ENCODE data around the gene MYRFL. TPM values are rescaled to one million over a fixed set of nuclear protein-coding genes. Genes with fewer than 3 reads are reported as not detected.

MYRFL gene
- total and polyA plus RNA-seq, 11 donors: 0.13 to 0.96 (median 0.44) TPM; not detected in 2

- Histone ChIP-seq H3K4me1 (peaks cover 0 to 26% (median 10%) of the 10 kb centered on the region in 12 donors), H3K9me3 (no peaks in the 10 kb centered on the region), H3K27ac (no peak overlapping the region), H3K27me3 (no peaks in the 10 kb centered on the region), H3K4me3 (no peak overlapping the region), H3K36me3 (no peaks in the 10 kb centered on the region)
- no peak for DNase-seq
- no peak for ATAC-seq
- TF ChIP-seq POLR2A (IDR thresholded peaks at IDR 0.05) (no peak), CTCF (IDR thresholded peaks at IDR 0.05) (no peak)
- WGBS, 4 donors: 78 to 98% (median 91%) methylated on average over 3 of the region's 3 CpGs
- intact Hi-C loops (cut with DNase I): loop anchor here in 1 of 10 donors (5.0 kb wide), 1 partner anchor 84 kb away; no protein-coding TSS in a partner anchor
Measured at GRCh38 chr12:69986114-69986513, 161.1 kb downstream of the MYRFL start.

- peak; percentile 55 to 92 (median 86) for ATAC-seq
- intact Hi-C loops (cut with DNase I): loop anchor here in 1 of 10 donors (5.0 kb wide), 1 partner anchor 85 kb away; no protein-coding TSS in a partner anchor
- no peak for TF ChIP-seq POLR2A (IDR thresholded peaks at IDR 0.05)
- H3K9me3 ChIP-seq: no peaks in the 10 kb centered on the region
- no peak for DNase-seq
- H3K27me3 ChIP-seq: no peaks in the 10 kb centered on the region
- peaks cover 0 to 24% (median 10%) of the 10 kb centered on the region in 12 donors for H3K4me1 ChIP-seq
- H3K4me3 ChIP-seq: peak overlapping the region in 1 of 12 donors; percentile 9
- peak overlapping the region in 10 of 12 donors; percentile 48 to 78 (median 64) for H3K27ac ChIP-seq
- H3K36me3 ChIP-seq: no peaks in the 10 kb centered on the region
- WGBS, 4 donors: 13 to 23% (median 16%) methylated on average over 2 of the region's 2 CpGs
Measured at GRCh38 chr12:69987579-69988091, 162.6 kb downstream of the MYRFL start.

DNA sequence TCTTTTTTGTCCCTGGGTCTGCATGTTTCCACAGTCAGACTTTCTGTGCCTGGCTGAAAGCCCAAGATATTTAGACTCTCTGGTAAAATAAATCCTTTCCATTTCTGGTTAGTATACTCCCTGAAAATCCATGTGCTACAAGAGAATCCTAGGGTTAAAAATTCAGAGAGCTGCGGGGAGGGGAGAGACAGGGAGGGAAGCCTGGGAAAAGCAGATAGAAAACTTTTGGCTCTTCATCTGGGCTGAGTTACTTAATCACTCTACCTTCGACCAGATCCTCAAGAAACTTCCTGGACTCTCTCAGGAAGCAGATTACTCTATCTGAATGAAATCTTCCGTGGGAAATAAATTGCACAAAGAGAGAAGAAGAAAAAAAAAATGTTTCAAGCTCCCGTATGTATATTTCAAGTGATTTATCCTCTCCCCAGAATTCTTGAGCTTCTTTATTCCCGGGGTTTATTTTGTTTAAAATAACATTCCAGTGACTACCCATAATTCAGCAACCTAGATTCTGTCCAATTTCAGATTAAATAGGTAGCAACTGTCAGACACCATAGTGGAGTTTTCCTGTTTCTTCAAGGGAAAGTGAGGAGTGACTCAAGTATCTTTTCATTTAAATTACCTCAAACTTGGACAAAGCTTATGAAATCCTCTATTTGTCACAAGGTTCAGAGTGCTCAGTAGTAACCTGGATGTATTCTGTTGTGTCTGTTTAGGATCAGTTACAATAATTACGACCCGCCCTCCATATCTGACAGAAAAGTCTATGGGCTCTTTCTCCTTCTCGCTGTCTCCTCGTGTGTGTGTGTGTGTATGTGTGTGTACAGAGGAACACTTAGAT lies 163.7 kb downstream of the MYRFL start:
- H3K9me3 ChIP-seq: peaks cover 0 to 10% (median 0%) of the 10 kb centered on the region in 12 donors
- intact Hi-C loops (cut with DNase I): loop anchor here in 1 of 10 donors (5.0 kb wide), 1 partner anchor 86 kb away; no protein-coding TSS in a partner anchor
- no peaks in the 10 kb centered on the region for H3K36me3 ChIP-seq
- no peaks in the 10 kb centered on the region for H3K27me3 ChIP-seq
- TF ChIP-seq POLR2A (IDR thresholded peaks at IDR 0.05) (no peak), CTCF (IDR thresholded peaks at IDR 0.05) (no peak)
- peaks cover 0 to 21% (median 10%) of the 10 kb centered on the region in 12 donors for H3K4me1 ChIP-seq
- H3K4me3 ChIP-seq: peak overlapping the region in 3 of 12 donors; percentile 3 to 18 (median 9)
- H3K27ac ChIP-seq: peak overlapping the region in 11 of 12 donors; percentile 46 to 78 (median 64)
- ATAC-seq: peak in 3 of 4 donors; percentile 63 to 84 (median 78)
- 45 to 50% (median 47%) methylated on average over 9 of the region's 9 CpGs for WGBS, 4 donors
- DNase-seq: no peak

DNA sequence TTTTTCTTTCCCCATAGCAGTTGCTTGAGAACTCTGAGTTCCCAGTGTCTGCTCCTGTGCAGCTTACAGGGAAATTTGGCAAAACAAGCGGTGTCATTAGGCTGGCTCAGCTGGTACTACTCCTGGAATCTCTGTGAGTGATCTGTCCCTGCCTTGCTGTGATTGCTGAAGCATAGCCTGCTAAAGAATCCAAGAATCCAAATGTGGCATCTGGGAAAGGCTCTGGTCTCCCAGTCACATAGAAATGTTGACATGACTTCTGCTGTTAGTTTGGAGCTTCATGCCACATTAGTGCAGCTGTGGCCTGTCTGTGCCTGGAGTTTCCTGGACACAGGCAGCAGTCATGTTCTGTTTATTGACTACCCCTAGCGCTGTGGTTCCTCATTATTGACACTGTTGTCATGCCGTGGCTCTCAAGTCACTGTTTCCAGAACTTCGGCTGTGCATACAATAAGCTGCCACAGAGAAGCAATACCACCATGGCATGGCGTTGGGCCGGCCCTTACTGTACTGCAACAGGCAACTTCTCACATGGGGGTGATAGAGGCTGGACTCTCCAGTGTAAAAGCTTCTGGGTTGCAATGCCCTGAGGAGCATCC lies 166.8 kb downstream of the MYRFL start:
- no peak for DNase-seq
- H3K27me3 ChIP-seq: no peaks in the 10 kb centered on the region
- H3K36me3 ChIP-seq: no peaks in the 10 kb centered on the region
- H3K9me3 ChIP-seq: peaks cover 0 to 10% (median 0%) of the 10 kb centered on the region in 12 donors
- H3K4me3 ChIP-seq: no peak overlapping the region
- intact Hi-C loops (cut with DNase I): loop anchor here in 1 of 10 donors (5.0 kb wide), 1 partner anchor 84 kb away; no protein-coding TSS in a partner anchor
- no peak overlapping the region for H3K27ac ChIP-seq
- peaks cover 0 to 21% (median 10%) of the 10 kb centered on the region in 12 donors for H3K4me1 ChIP-seq
- TF ChIP-seq POLR2A (IDR thresholded peaks at IDR 0.05) (no peak), CTCF (IDR thresholded peaks at IDR 0.05) (no peak)
- WGBS, 4 donors: 88 to 92% (median 90%) methylated on average over 5 to 6 of the region's 6 CpGs
- peak in 1 of 4 donors; percentile 21 for ATAC-seq
